ENCODE measurements around the gene CNDP1.

- TF ChIP-seq EP300 (IDR thresholded peaks at IDR 0.05; ENCODE audit: borderline replicate concordance): no peak
- no peak for TF ChIP-seq YY1 (IDR thresholded peaks at IDR 0.05; ENCODE audit: low read depth)
- no peak for TF ChIP-seq CEBPB (IDR thresholded peaks at IDR 0.05)
- TF ChIP-seq EGR1 (IDR thresholded peaks at IDR 0.05): no peak
- no peak for TF ChIP-seq CREB1 (IDR thresholded peaks at IDR 0.05; ENCODE audit: low read depth)
- TF ChIP-seq MAX (IDR thresholded peaks at IDR 0.05): no peak
- no peak for TF ChIP-seq USF1 (IDR thresholded peaks at IDR 0.05)
- TF ChIP-seq REST (IDR thresholded peaks at IDR 0.05; ENCODE audit: low read depth): no peak
- no peak for TF ChIP-seq ZBTB7A (IDR thresholded peaks at IDR 0.05; ENCODE audit: low read depth)
- no peak for TF ChIP-seq TAF1 (IDR thresholded peaks at IDR 0.05; ENCODE audit: low read depth)
- TF ChIP-seq NFIC (IDR thresholded peaks at IDR 0.05): no peak
These were observed 20.5 kb upstream of the CNDP1 start for GRCh38 chr18:74513883-74514205.

Data from Ishikawa (cell line).